Effector memory CD8-positive, alpha-beta T cell (primary cell): ENCODE results near the gene FBXO4.
A peak's percentile ranks its signal among the peaks of the same experiment; 100 is the strongest.

Experiments
- ATAC-seq: fragments of 150-1000 bp; cut with Tn5 transposase; replicated peaks from 2 replicates; pipeline ENCODE4 v1.10.0; 2021; ENCODE audit warnings: mild to moderate bottlenecking, moderate library complexity
- DNase-seq, 3 experiments: peaks; one replicate each; pipeline ENCODE4 v3.0.0; 2021
- H3K27ac Mint-ChIP-seq, 2 donors: one replicate each; pipeline ENCODE4 v1.8.0; 2022; ENCODE audit warnings: mild to moderate bottlenecking in 2 of 2, mixed read lengths in 2 of 2, moderate library complexity in 2 of 2
- H3K27me3 Mint-ChIP-seq, 2 donors: one replicate each; pipeline ENCODE4 v1.8.0; 2022; ENCODE audit warnings: mixed read lengths in 2 of 2
- H3K36me3 Mint-ChIP-seq: one replicate; pipeline ENCODE4 v1.8.0; 2022; ENCODE audit warnings: mild to moderate bottlenecking, moderate library complexity, mixed read lengths; ENCODE audit not compliant: insufficient read depth
- H3K4me1 Mint-ChIP-seq, 2 donors: one replicate each; pipeline ENCODE4 v1.8.0; 2022; ENCODE audit warnings: low read depth in 2 of 2, mixed read lengths in 2 of 2
- H3K4me3 Mint-ChIP-seq, 2 donors: one replicate each; pipeline ENCODE4 v1.8.0; 2022; ENCODE audit warnings: mild to moderate bottlenecking in 2 of 2, mixed read lengths in 2 of 2, moderate library complexity in 2 of 2
- H3K9me3 Mint-ChIP-seq, 2 donors: one replicate each; pipeline ENCODE4 v1.8.0; 2022; ENCODE audit warnings: mixed read lengths in 2 of 2

Gene FBXO4

DNA sequence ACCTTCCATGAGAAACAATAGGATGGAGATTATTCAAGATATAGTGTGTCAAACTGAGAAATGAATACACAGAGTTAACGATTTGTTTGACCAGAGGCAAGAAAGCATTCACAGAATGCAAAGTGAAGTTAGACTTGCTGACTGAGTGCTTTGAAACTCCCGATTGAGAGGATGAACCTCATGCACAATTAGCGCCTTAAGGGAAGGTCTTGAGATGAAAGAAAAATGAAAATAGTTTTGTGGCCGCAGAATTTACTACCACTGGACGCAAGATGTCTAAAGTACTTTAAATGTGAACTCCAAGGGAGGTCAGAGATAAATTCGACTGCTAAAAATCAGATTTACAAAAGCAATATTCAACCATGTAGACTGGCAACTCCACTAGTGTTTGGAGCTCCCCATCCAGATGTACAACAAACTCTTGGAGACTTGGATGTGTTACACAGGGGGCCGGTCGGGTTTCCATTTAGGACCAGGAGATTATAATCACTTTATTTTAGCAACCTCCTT is 21.6 kb upstream of the FBXO4 start:
- Mint-ChIP-seq H3K4me3 (peak overlapping the region; percentile 91 to 98), H3K36me3 (peaks cover 25% of the 10 kb centered on the region), H3K4me1 (peaks cover 17 to 22% of the 10 kb centered on the region in 2 donors), H3K27ac (peak overlapping the region; percentile 99 to 100), H3K9me3 (no peaks in the 10 kb centered on the region), H3K27me3 (no peaks in the 10 kb centered on the region)
- ATAC-seq (no peak), DNase-seq (no peak)

DNA sequence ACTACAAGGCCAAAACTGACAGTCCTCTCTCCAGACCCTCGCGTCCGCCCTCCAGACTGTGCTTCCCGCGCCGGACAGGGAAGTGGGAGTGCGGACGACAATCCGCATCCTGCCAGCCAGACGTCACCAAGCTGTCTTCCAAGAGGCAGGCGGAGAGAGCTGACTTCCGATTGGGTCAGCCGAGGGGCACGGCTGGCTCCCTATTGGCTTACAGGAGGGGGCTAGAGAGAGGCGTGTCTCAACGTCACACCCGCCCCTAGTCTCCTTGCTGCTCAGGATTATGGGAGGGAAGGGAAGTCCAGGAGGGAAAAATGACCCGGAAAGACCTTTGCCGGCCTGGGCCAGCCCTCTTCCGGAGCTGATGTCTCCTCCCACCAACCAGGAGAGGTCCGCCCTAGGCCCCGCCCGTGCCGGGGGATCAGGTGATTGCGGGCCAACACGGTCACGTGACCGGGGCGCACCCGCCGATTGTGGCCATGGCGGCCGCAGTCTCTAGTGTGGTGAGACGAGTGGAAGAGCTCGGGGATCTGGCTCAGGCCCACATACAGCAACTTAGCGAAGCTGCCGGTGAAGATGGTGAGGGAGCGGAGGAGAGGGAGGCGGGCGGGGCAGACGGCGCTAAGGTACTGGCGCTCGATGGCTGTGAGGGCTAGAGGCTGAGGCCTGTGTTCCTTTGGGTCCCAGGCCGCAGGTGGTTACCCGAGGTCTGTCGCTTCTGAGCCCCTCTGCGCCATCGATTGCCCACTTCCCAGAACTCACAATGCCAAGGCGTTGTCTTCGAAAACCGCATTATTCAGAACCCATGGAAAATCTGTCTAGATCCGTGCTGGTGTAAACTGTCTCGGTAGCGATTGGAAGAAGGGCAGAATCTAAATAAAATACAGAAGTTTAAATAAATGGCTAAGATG is 20.9 kb upstream of the FBXO4 start, which contains the start of gene RIMOC1:
TSS of gene RIMOC1 (plus strand) at position 453 of the 908 bp plus-strand sequence. CDS start at position 477, 24 bp downstream.
- peaks cover 17 to 22% of the 10 kb centered on the region in 2 donors for H3K4me1 Mint-ChIP-seq
- ATAC-seq = peak; percentile 84
- H3K9me3 Mint-ChIP-seq = no peaks in the 10 kb centered on the region
- no peaks in the 10 kb centered on the region for H3K27me3 Mint-ChIP-seq
- H3K36me3 Mint-ChIP-seq = peaks cover 30% of the 10 kb centered on the region
- DNase-seq = peak; percentile 97
- H3K27ac Mint-ChIP-seq = peak within 1 kb of the TSS; percentile 99 to 100
- H3K4me3 Mint-ChIP-seq = peak within 1 kb of the TSS; percentile 91 to 98

GRCh38 chr5:41906151-41906550 is 18.9 kb upstream of the FBXO4 start:
- Mint-ChIP-seq H3K27me3 (no peaks in the 10 kb centered on the region), H3K36me3 (peaks cover 47% of the 10 kb centered on the region), H3K4me3 (no peak overlapping the region), H3K4me1 (peaks cover 17 to 25% of the 10 kb centered on the region in 2 donors), H3K9me3 (no peaks in the 10 kb centered on the region), H3K27ac (no peak overlapping the region)
- ATAC-seq (no peak), DNase-seq (no peak)

DNA sequence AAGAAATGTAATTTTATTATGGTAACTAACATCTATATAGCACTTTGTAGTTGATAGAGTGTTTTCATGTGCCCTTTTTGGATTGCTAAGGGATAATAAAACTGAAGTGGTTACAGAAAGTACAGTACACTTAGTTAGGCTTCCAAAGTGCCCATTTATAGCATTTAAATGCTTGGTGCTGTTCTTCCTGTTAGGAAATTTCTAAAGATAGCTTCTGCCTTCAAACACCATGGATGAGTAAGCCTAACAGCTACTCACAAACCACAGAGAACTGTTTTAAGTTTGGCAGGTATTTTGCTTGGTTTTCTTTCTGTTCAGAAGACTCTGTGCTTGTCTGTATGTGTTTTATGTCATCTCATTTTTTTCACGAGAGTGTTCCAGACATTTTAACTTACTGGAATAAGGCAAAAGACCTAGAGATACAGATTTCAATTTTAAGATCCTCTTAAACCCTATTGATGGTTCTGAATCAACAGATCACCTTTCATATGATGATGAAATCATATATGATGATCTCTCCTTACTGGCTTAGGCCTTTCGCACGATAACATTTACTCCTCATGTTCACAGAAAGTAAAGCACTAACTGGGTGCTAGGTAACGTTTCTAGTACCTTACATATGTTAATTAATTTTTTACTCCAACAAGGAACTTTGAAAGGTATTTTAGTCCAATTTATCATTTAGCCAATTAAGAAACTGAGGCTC is 16.6 kb upstream of the FBXO4 start:
- no peak for ATAC-seq
- Mint-ChIP-seq H3K36me3 (peaks cover 65% of the 10 kb centered on the region), H3K27ac (no peak overlapping the region)

DNA sequence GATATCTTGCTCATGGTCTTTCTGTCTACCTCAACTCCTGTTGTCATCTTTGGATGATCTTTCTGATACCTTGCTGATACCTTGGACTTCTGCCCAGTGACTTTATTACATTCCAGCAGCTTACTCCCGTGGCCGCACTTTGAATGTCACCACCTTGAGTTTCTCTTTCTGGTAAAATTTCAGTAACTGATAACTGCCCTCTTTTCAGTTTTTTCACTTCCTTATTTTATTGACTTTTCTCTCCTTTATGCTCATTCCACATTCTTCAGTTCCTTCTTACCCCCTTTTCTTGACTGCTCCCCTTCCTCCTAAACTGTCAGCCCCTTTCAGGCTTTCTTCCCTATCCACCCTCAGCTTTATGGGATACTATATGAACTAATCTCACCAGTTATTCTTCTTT is 7.0 kb upstream of the FBXO4 start:
- Mint-ChIP-seq H3K27me3 (no peaks in the 10 kb centered on the region), H3K4me1 (peaks cover 0 to 3% of the 10 kb centered on the region in 2 donors), H3K4me3 (no peak overlapping the region), H3K36me3 (peaks cover 65% of the 10 kb centered on the region), H3K27ac (peak overlapping the region in 1 of 2 donors; percentile 44), H3K9me3 (no peaks in the 10 kb centered on the region)
- ATAC-seq (no peak), DNase-seq (no peak)

More for the DNA sequence above, 16.6 kb upstream of the FBXO4 start:
- Mint-ChIP-seq H3K9me3 (no peaks in the 10 kb centered on the region), H3K4me1 (peaks cover 17 to 22% of the 10 kb centered on the region in 2 donors), H3K4me3 (no peak overlapping the region), H3K27me3 (no peaks in the 10 kb centered on the region)
- no peak for DNase-seq

DNA sequence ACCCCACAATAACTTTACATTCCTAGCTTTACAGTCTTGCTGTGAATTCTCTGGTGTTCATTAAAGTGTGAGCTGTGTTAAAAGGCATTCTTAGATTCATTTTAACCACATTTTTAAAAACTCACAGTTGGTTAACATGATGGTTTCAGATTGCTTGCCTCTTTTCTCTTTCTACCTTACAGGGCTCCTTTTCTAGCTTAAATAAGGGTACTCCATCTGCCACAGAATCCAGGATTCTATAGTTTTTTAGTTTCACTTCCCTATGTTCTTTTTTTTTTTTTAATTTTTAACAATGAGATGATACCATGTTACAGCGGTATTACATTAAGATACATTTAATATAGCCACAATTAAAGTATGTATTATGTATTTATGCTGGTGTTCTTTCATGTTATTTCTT is 3.9 kb upstream of the FBXO4 start:
- H3K9me3 Mint-ChIP-seq = no peaks in the 10 kb centered on the region
- no peaks in the 10 kb centered on the region for H3K27me3 Mint-ChIP-seq
- peaks cover 9 to 13% of the 10 kb centered on the region in 2 donors for H3K4me1 Mint-ChIP-seq
- no peak for ATAC-seq
- H3K27ac Mint-ChIP-seq = peak overlapping the region; percentile 41 to 62
- H3K4me3 Mint-ChIP-seq = no peak overlapping the region
- no peak for DNase-seq
- peaks cover 61% of the 10 kb centered on the region for H3K36me3 Mint-ChIP-seq

GRCh38 chr5:41921874-41922273 is 3.2 kb upstream of the FBXO4 start:
- H3K4me1 Mint-ChIP-seq = peaks cover 11 to 19% of the 10 kb centered on the region in 2 donors
- peaks cover 57% of the 10 kb centered on the region for H3K36me3 Mint-ChIP-seq
- DNase-seq (no peak), ATAC-seq (no peak)
- no peak overlapping the region for H3K4me3 Mint-ChIP-seq
- no peaks in the 10 kb centered on the region for H3K9me3 Mint-ChIP-seq
- H3K27ac Mint-ChIP-seq = peak overlapping the region; percentile 41 to 62
- no peaks in the 10 kb centered on the region for H3K27me3 Mint-ChIP-seq

GRCh38 chr5:41924526-41924871 is 582 bp upstream of the FBXO4 start:
- Mint-ChIP-seq H3K9me3 (no peaks in the 10 kb centered on the region), H3K27me3 (no peaks in the 10 kb centered on the region), H3K4me3 (peak overlapping the region; percentile 81 to 90), H3K36me3 (peaks cover 38% of the 10 kb centered on the region), H3K27ac (peak overlapping the region; percentile 97 to 98), H3K4me1 (peaks cover 12 to 23% of the 10 kb centered on the region in 2 donors)
- DNase-seq (no peak), ATAC-seq (no peak)

DNA sequence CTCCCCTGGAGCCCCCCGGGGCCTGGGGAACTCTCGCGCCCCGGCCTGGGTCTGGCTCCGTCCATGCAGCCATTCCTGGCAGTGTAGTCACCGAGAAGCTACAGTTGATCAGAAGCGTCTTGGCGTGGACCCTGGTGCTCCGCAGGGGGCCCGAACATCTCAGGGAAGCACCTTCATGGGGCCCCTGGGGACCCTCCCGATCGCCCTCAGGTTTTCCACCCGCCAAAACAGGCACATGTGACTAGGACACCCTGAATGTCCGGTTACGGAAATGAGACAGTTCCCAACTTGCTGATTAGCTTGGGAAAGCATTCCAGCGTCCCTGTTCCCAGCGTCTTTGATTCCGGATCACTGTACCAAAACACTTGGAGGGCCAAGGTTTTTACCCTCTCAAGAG is 472 bp downstream of the FBXO4 start:
- peak overlapping the region; percentile 81 to 90 for H3K4me3 Mint-ChIP-seq
- peak in 2 of 3 experiments; percentile 25 to 26 for DNase-seq
- peaks cover 12 to 23% of the 10 kb centered on the region in 2 donors for H3K4me1 Mint-ChIP-seq
- no peak for ATAC-seq
- peaks cover 29% of the 10 kb centered on the region for H3K36me3 Mint-ChIP-seq
- no peaks in the 10 kb centered on the region for H3K9me3 Mint-ChIP-seq
- H3K27ac Mint-ChIP-seq = peak overlapping the region; percentile 97 to 98
- no peaks in the 10 kb centered on the region for H3K27me3 Mint-ChIP-seq

GRCh38 chr5:41927604-41928003 is 2.5 kb downstream of the FBXO4 start:
- ATAC-seq (no peak), DNase-seq (no peak)
- Mint-ChIP-seq H3K27me3 (no peaks in the 10 kb centered on the region), H3K4me3 (no peak overlapping the region), H3K4me1 (peaks cover 12 to 19% of the 10 kb centered on the region in 2 donors), H3K9me3 (no peaks in the 10 kb centered on the region), H3K27ac (no peak overlapping the region), H3K36me3 (peaks cover 21% of the 10 kb centered on the region)

GRCh38 chr5:41929035-41929434 is 4.0 kb downstream of the FBXO4 start:
- Mint-ChIP-seq H3K27ac (no peak overlapping the region), H3K9me3 (no peaks in the 10 kb centered on the region), H3K4me1 (peaks cover 12 to 19% of the 10 kb centered on the region in 2 donors), H3K4me3 (no peak overlapping the region), H3K36me3 (peaks cover 25% of the 10 kb centered on the region), H3K27me3 (no peaks in the 10 kb centered on the region)
- DNase-seq = no peak
- ATAC-seq = no peak

GRCh38 chr5:41932770-41933169 is 7.7 kb downstream of the FBXO4 start:
- peaks cover 17% of the 10 kb centered on the region for H3K36me3 Mint-ChIP-seq
- no peak for ATAC-seq
- H3K4me1 Mint-ChIP-seq = no peaks in the 10 kb centered on the region
- DNase-seq = no peak
- no peak overlapping the region for H3K27ac Mint-ChIP-seq
- no peak overlapping the region for H3K4me3 Mint-ChIP-seq
- H3K27me3 Mint-ChIP-seq = no peaks in the 10 kb centered on the region
- no peaks in the 10 kb centered on the region for H3K9me3 Mint-ChIP-seq

DNA sequence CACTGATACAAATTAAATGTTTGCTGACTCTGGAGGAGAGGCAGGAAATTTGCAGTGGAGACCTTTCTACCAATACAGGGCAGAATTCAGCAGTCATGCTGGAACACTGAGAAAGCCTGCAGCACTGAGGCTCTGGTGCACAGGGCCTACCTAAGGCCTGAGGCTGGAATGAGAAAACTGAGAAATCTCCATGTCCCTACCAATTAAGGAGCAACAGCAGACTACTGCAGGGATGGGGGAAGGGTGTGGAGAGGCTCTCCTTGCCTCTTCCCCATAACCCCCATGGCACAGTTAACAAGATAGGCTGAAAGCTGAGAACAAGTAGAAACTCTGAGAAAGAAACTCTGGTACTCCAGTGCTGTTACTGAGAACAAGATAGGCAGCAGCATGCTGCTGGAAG is 10.5 kb downstream of the FBXO4 start:
- no peak for ATAC-seq
- Mint-ChIP-seq H3K27me3 (no peaks in the 10 kb centered on the region), H3K4me3 (no peak overlapping the region), H3K9me3 (no peaks in the 10 kb centered on the region), H3K4me1 (no peaks in the 10 kb centered on the region), H3K36me3 (peaks cover 17% of the 10 kb centered on the region), H3K27ac (no peak overlapping the region)
- no peak for DNase-seq
